ENCODE results near the gene DBP. TPM values are rescaled to one million over a fixed set of nuclear protein-coding genes. Genes with fewer than 3 reads are reported as not detected.

Gene DBP
- total RNA-seq, 1 donor from 2014 or later = 6.7 TPM

GRCh38 chr19:48624791-48625723, 12.1 kb downstream of the DBP start:
- ATAC-seq = no peak

GRCh38 chr19:48624067-48624594, 13.0 kb downstream of the DBP start:
- ATAC-seq = peak; percentile 76

- no peak for ATAC-seq
These were observed 13.6 kb downstream of the DBP start for GRCh38 chr19:48623556-48624066.

GRCh38 chr19:48619692-48620585, 17.2 kb downstream of the DBP start:
- no peak for ATAC-seq

- peak; percentile 85 for ATAC-seq
These were observed 18.1 kb downstream of the DBP start, which contains the start of the genes RPL18 and SPHK2 for GRCh38 chr19:48618916-48619691. RPL18 (minus strand) TSS chr19:48619178; CDS start chr19:48619143, 35 bp downstream. SPHK2 (plus strand) TSS chr19:48619506; CDS start chr19:48620515, 1,009 bp downstream.

- no peak for ATAC-seq
These were observed 18.8 kb downstream of the DBP start for GRCh38 chr19:48618278-48618915.

GRCh38 chr19:48617146-48617937, 19.8 kb downstream of the DBP start:
- peak; percentile 0 for ATAC-seq

- ATAC-seq = no peak
These were observed 20.6 kb downstream of the DBP start for GRCh38 chr19:48616491-48617056.

GRCh38 chr19:48616041-48616436, 21.1 kb downstream of the DBP start:
- ATAC-seq = no peak

- no peak for ATAC-seq
These were observed 21.7 kb downstream of the DBP start for GRCh38 chr19:48615231-48616040.

- ATAC-seq = peak; percentile 65
These were observed 22.5 kb downstream of the DBP start, which contains the start of gene FAM83E for GRCh38 chr19:48614436-48615230. FAM83E (minus strand) TSS chr19:48615076; CDS start chr19:48613372, 1,704 bp downstream.

- ATAC-seq = no peak
These were observed 23.2 kb downstream of the DBP start for GRCh38 chr19:48613852-48614435.

GRCh38 chr19:48613024-48613851, 23.9 kb downstream of the DBP start:
- no peak for ATAC-seq

GRCh38 chr19:48611872-48612271, 25.3 kb downstream of the DBP start:
- ATAC-seq = no peak

GRCh38 chr19:48609571-48610108, 27.5 kb downstream of the DBP start:
- no peak for ATAC-seq

- ATAC-seq = peak; percentile 31
These were observed 28.3 kb downstream of the DBP start for GRCh38 chr19:48608798-48609263.
